HepG2 (cell line): Measurements from ENCODE around the gene UBE4A. TPM values are rescaled to one million over a fixed set of nuclear protein-coding genes. Genes with fewer than 3 reads are reported as not detected.

Source experiments
- ATAC-seq: fragments of 200-7000 bp; cut with Tn5 transposase; 3 replicates; pipeline ENCODE4 v1.9.1; 2020; ENCODE audit warnings: mild to moderate bottlenecking, moderate library complexity
- BruUV-seq: library from RNA; stranded (reverse); fragments of 400-500 nt; replicated peaks from 2 replicates; lab custom pipeline; 2021; lab: Mats Ljungman, UMichigan
- CTCF ChIA-PET: fragments of 300-600 bp; formaldehyde crosslinking; extraction: SDS; loops from one replicate; lab custom pipeline; 2021; ENCODE audit warnings: low total read pairs, inconsistent platforms, low intra/inter-chr PET ratio; lab: Yijun Ruan, JAX
- POLR2A ChIA-PET: fragments of 350-600 bp; sonication (Branson Sonifier 250); formaldehyde crosslinking; loops from one replicate; lab custom pipeline; 2020; ENCODE audit warnings: antibody characterized with exemption, inconsistent platforms; lab: Yijun Ruan, JAX
- DNase-seq: peaks from one replicate; pipeline ENCODE4 v3.0.0-alpha.2; 2015; ENCODE audit warnings: low spot score
- FAIRE-seq: peaks from 3 replicates; lab custom pipeline; 2011; peaks lifted over from hg19 to GRCh38; lab: Jason Lieb, UNC
- H2AFZ ChIP-seq: one replicate; pipeline ENCODE4 v1.6.1; 2011; ENCODE audit warnings: low read length, inconsistent platforms
- H3K27ac ChIP-seq: fragments of 300-600 bp; 3 replicates; pipeline ENCODE4 v1.8.0; 2011; ENCODE audit warnings: mixed run types, mild to moderate bottlenecking, mixed read lengths, low read length, inconsistent platforms; ENCODE audit not compliant: insufficient read depth; ENCODE audit errors: extremely low read length
- H3K27me3 ChIP-seq, 2 experiments: fragments of 200-600 bp in 1 of 2; 2 replicates in 1 of 2; 3 replicates in 1 of 2; pipeline versions ENCODE4 v1.6.0 to v1.8.0; 2011; ENCODE audit warnings: low read length in 2 of 2, mild to moderate bottlenecking in 2 of 2, moderate library complexity in 2 of 2, inconsistent platforms in 1 of 2; ENCODE audit not compliant: insufficient read depth in 2 of 2, control insufficient read depth in 1 of 2
- H3K36me3 ChIP-seq, 2 experiments: fragments of 200-600 bp in 1 of 2; replicated peaks in 1 of 2; 2 replicates in 1 of 2; 3 replicates in 1 of 2; pipeline versions ENCODE4 v1.5.1 to v1.8.0; 2011; ENCODE audit warnings: low read length in 2 of 2, inconsistent platforms in 1 of 2; ENCODE audit not compliant: insufficient read depth in 2 of 2, control insufficient read depth in 1 of 2
- H3K4me1 ChIP-seq: 2 replicates; pipeline ENCODE4 v1.5.1; 2012; ENCODE audit warnings: low read length, inconsistent platforms; ENCODE audit not compliant: insufficient read depth
- H3K4me2 ChIP-seq: 2 replicates; pipeline ENCODE4 v1.6.0; 2011; ENCODE audit warnings: low read depth, low read length, inconsistent platforms
- H3K4me3 ChIP-seq, 3 experiments: fragments of 200-600 bp in 1 of 3; sonication (generic), shearing (Covaris generic) in 1 of 3; replicated peaks in 1 of 3; 2 replicates each; pipeline ENCODE4 v1.5.1; 2011 to 2016; ENCODE audit warnings: low read length in 3 of 3, inconsistent platforms in 2 of 3, low read depth in 2 of 3, mild to moderate bottlenecking in 2 of 3, control low read depth in 1 of 3, mixed read lengths in 1 of 3; ENCODE audit not compliant: insufficient read depth in 1 of 3
- H3K79me2 ChIP-seq: one replicate; pipeline ENCODE4 v1.6.1; 2011; ENCODE audit warnings: low read length, inconsistent platforms; ENCODE audit not compliant: insufficient read depth
- H3K9ac ChIP-seq: 2 replicates; pipeline ENCODE4 v1.6.0; 2011; ENCODE audit warnings: mild to moderate bottlenecking, low read depth, low read length, inconsistent platforms; ENCODE audit not compliant: insufficient read depth
- H3K9me3 ChIP-seq: 2 replicates; pipeline ENCODE4 v1.5.1; 2012; ENCODE audit warnings: mild to moderate bottlenecking, low read length
- H4K20me1 ChIP-seq: 2 replicates; pipeline ENCODE4 v1.6.0; 2011; ENCODE audit warnings: inconsistent platforms, mild to moderate bottlenecking, low read length, moderate library complexity; ENCODE audit not compliant: insufficient read depth
- ARNT2 ChIP-seq: sonication (generic); formaldehyde crosslinking; IDR thresholded peaks from 2 replicates; pipeline ENCODE4 v1.8.0; 2022; ENCODE audit warnings: mild to moderate bottlenecking, low read depth, missing genetic modification reagents, moderate library complexity
- ZSCAN22 ChIP-seq: sonication (generic); formaldehyde crosslinking; IDR thresholded peaks from 2 replicates; pipeline ENCODE4 v1.4.0; 2020; ENCODE audit warnings: mild to moderate bottlenecking, missing genetic modification reagents
- WGBS: methylation state at CpG from one replicate; pipeline ENCODE4 v1.1.6; 2017; ENCODE audit warnings: low lambda C conversion rate; 5-methylcytosine and 5-hydroxymethylcytosine counted together
- in situ Hi-C: cut with HindIII; loops from 2 replicates; pipeline ENCODE4 v1.10.0; 2017; ENCODE audit warnings: low pct_unique_long_range_greater_than_20kb; ENCODE audit not compliant: extremely low pct_ligation_motif_present
- intact Hi-C: fragments of 100-400 bp; cut with micrococcal nuclease; formaldehyde crosslinking; loops from one replicate; pipeline ENCODE4 v1.10.0; 2022; ENCODE audit not compliant: unreplicated experiment
- polyA plus RNA-seq, 8 experiments: library from polyadenylated mRNA; depleted of rRNA in 3 of 8; stranded (reverse) in 7 of 8; unstranded in 1 of 8; fragments of >200 nt; fragmentation: Illumina TruSeq in 4 of 8; extraction: Trizol in 4 of 8; gene quantifications; 2 replicates each; pipeline versions ENCODE4 v1.2.1 to v1.2.3, GENCODE V29; 2011 to 2016; ENCODE audit warnings: low read depth in 4 of 8, missing spikeins in 1 of 8, mixed read lengths in 1 of 8; ENCODE audit not compliant: insufficient read depth in 1 of 8
- total RNA-seq, 5 experiments: library from RNA; depleted of rRNA; stranded (reverse); fragments of >200 nt; fragmentation: Illumina TruSeq; extraction: Trizol; gene quantifications; 2 replicates each; pipeline ENCODE4 v1.2.3, GENCODE V29; 2016; ENCODE audit warnings: low read depth in 1 of 5
- TF ChIP-seq, protein P1 (sequence below): sonication (generic); formaldehyde crosslinking; IDR thresholded peaks from 2 replicates; pipeline ENCODE4 v1.8.0; 2022; ENCODE audit warnings: mild to moderate bottlenecking, missing genetic modification reagents, moderate library complexity
- TF ChIP-seq, protein P2 (sequence below): sonication (generic); formaldehyde crosslinking; IDR thresholded peaks from 2 replicates; pipeline ENCODE4 v1.8.0; 2022; ENCODE audit warnings: mild to moderate bottlenecking, missing genetic modification reagents; ENCODE audit not compliant: insufficient replicate concordance
- TF ChIP-seq, protein P3 (sequence below): sonication (generic); formaldehyde crosslinking; conservative IDR thresholded peaks from 2 replicates; pipeline ENCODE4 v1.8.0; 2022; ENCODE audit warnings: missing genetic modification reagents

UBE4A gene
- total and polyA plus RNA-seq, 2 of the 13 experiments (the other 11 are each of a cell fraction or from before 2014, with no cell fraction given): 15.1 to 32.7 TPM

DNA sequence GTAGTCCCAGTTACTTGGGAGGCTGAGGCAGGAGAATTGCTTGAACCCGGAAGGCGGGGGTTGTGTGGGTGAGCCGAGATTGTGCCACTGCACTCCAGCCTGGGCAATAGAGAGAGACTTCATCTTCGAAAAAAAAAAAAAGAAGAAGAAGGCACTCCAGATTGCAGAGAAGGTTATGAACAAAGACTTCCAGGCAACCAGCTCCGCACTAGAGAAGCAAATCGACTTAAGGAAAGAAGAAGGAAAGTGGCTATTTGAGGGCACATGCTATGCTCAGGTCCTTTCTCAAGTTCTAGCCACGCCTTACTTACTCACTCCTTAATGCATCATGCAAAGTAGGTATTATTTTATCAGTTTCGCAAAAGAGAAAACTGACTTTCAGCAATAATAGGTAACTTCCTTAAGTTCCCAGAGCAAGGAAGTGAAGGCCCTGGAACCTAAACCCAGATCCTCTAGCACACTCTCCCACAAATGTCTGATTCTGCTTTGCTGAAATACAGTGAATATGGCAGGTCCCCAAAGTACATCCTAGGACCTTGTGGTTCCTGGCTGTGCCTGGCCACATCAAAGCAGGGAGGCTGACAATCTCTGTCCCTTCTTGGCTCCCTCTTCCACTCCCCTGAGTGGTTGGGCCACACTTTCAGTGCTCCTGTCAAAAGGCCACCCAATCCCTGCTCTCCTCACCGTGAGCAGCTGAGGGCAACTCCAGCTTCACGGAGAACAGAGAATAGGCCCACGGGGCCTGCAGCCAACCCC is 40.6 kb upstream of the UBE4A start:
- no peak for FAIRE-seq
- CTCF ChIA-PET: no interaction called here
- WGBS: 37% methylated on average over 11 of the region's 11 CpGs

More for the DNA sequence above, 40.6 kb upstream of the UBE4A start:
- Histone ChIP-seq H2AFZ (no peak overlapping the region), H3K27ac (no peak overlapping the region), H3K4me3 (no peak overlapping the region)
- TF ChIP-seq, protein P1, sequence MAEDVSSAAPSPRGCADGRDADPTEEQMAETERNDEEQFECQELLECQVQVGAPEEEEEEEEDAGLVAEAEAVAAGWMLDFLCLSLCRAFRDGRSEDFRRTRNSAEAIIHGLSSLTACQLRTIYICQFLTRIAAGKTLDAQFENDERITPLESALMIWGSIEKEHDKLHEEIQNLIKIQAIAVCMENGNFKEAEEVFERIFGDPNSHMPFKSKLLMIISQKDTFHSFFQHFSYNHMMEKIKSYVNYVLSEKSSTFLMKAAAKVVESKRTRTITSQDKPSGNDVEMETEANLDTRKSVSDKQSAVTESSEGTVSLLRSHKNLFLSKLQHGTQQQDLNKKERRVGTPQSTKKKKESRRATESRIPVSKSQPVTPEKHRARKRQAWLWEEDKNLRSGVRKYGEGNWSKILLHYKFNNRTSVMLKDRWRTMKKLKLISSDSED: no peak
- no peak for TF ChIP-seq ARNT2
- TF ChIP-seq ZSCAN22 (CRISPR knock-in tag): no peak
- TF ChIP-seq, protein P2, sequence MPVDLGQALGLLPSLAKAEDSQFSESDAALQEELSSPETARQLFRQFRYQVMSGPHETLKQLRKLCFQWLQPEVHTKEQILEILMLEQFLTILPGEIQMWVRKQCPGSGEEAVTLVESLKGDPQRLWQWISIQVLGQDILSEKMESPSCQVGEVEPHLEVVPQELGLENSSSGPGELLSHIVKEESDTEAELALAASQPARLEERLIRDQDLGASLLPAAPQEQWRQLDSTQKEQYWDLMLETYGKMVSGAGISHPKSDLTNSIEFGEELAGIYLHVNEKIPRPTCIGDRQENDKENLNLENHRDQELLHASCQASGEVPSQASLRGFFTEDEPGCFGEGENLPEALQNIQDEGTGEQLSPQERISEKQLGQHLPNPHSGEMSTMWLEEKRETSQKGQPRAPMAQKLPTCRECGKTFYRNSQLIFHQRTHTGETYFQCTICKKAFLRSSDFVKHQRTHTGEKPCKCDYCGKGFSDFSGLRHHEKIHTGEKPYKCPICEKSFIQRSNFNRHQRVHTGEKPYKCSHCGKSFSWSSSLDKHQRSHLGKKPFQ (CRISPR knock-in tag): no peak
- TF ChIP-seq, protein P3, sequence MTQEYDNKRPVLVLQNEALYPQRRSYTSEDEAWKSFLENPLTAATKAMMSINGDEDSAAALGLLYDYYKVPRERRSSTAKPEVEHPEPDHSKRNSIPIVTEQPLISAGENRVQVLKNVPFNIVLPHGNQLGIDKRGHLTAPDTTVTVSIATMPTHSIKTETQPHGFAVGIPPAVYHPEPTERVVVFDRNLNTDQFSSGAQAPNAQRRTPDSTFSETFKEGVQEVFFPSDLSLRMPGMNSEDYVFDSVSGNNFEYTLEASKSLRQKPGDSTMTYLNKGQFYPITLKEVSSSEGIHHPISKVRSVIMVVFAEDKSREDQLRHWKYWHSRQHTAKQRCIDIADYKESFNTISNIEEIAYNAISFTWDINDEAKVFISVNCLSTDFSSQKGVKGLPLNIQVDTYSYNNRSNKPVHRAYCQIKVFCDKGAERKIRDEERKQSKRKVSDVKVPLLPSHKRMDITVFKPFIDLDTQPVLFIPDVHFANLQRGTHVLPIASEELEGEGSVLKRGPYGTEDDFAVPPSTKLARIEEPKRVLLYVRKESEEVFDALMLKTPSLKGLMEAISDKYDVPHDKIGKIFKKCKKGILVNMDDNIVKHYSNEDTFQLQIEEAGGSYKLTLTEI (CRISPR knock-in tag): no peak
- TF ChIP-seq, all 625 proteins: peak for 0
- H3K27me3 ChIP-seq: peaks cover 6 to 49% of the 10 kb centered on the region in 2 experiments; a peak in 4 of 5 replicates
- POLR2A ChIA-PET: no interaction called here
- no peak overlapping the region for H3K4me2 ChIP-seq
- peaks cover 43% of the 10 kb centered on the region for H3K4me1 ChIP-seq
- no peaks in the 10 kb centered on the region for H3K9me3 ChIP-seq
- H3K36me3 ChIP-seq: no peaks in the 10 kb centered on the region
- no peaks in the 10 kb centered on the region for H4K20me1 ChIP-seq
- no peaks in the 10 kb centered on the region for H3K79me2 ChIP-seq
- ATAC-seq (no peak), DNase-seq (no peak)
- H3K9ac ChIP-seq: no peak overlapping the region
- in situ Hi-C loops (no loop called here), intact Hi-C loops (no loop called here)
- no TSS peak for BruUV-seq
